PC-3 (cell line): ENCODE results near the gene YES1. TPM values are rescaled to one million over a fixed set of nuclear protein-coding genes. Genes with fewer than 3 reads are reported as not detected.
A peak's percentile ranks its signal among the peaks of the same experiment; 100 is the strongest.

Source experiments
- ATAC-seq: fragments of 200-7000 bp; cut with Tn5 transposase; 2 replicates; pipeline ENCODE4 v1.9.1; 2020; ENCODE audit warnings: mild to moderate bottlenecking, moderate library complexity
- BruUV-seq: library from RNA; stranded (reverse); fragments of 400-500 nt; replicated peaks from 2 replicates; lab custom pipeline; 2021; lab: Mats Ljungman, UMichigan
- CTCF ChIA-PET: fragments of 300-600 bp; sonication (Branson Sonifier 250); formaldehyde crosslinking; loops from one replicate; lab custom pipeline; 2022; ENCODE audit warnings: antibody characterized with exemption; lab: Charles Lee
- POLR2A ChIA-PET: fragments of 300-600 bp; sonication (Branson Sonifier 250); formaldehyde crosslinking; loops from one replicate; lab custom pipeline; 2022; ENCODE audit warnings: antibody characterized with exemption; ENCODE audit not compliant: unreplicated experiment; lab: Charles Lee
- DNase-seq: peaks from one replicate; pipeline ENCODE4 v3.0.0-alpha.2; 2015
- H2AFZ ChIP-seq: fragments of 300-600 bp; sonication (generic); 2 replicates; pipeline ENCODE4 v1.6.0; 2016; ENCODE audit warnings: antibody characterized with exemption, low read length
- H3F3A ChIP-seq: fragments of 300-600 bp; sonication (generic); one replicate; pipeline ENCODE4 v1.6.0; 2017; ENCODE audit warnings: antibody characterized with exemption, low read length, control low read depth, mild to moderate bottlenecking; ENCODE audit not compliant: unreplicated experiment
- H3K27ac ChIP-seq: fragments of 300-600 bp; sonication (generic); 2 replicates; pipeline ENCODE4 v1.5.1; 2016; ENCODE audit warnings: mild to moderate bottlenecking, low read length
- H3K27me3 ChIP-seq: fragments of 300-600 bp; sonication (generic); 2 replicates; pipeline ENCODE4 v1.6.1; 2016; ENCODE audit warnings: low read length, mixed read lengths
- H3K36me3 ChIP-seq: fragments of 300-600 bp; sonication (generic); 2 replicates; pipeline ENCODE4 v1.6.1; 2016; ENCODE audit warnings: low read depth, mixed run types, low read length, mixed read lengths
- H3K4me1 ChIP-seq: fragments of 300-600 bp; sonication (generic); 2 replicates; pipeline ENCODE4 v1.5.1; 2016; ENCODE audit warnings: low read length; ENCODE audit not compliant: insufficient read depth
- H3K4me2 ChIP-seq: fragments of 300-600 bp; sonication (generic); 2 replicates; pipeline ENCODE4 v1.6.0; 2016; ENCODE audit warnings: low read length
- H3K4me3 ChIP-seq: fragments of 300-600 bp; sonication (generic); 2 replicates; pipeline ENCODE4 v1.5.1; 2016; ENCODE audit warnings: mild to moderate bottlenecking, low read length, mixed read lengths
- H3K79me2 ChIP-seq: fragments of 300-600 bp; sonication (generic); 2 replicates; pipeline ENCODE4 v1.6.1; 2017; ENCODE audit warnings: low read length, mixed read lengths
- H3K9ac ChIP-seq: fragments of 300-600 bp; sonication (generic); 2 replicates; pipeline ENCODE4 v1.6.0; 2016; ENCODE audit warnings: mild to moderate bottlenecking, low read length
- H3K9me2 ChIP-seq: fragments of 300-600 bp; sonication (generic); replicated peaks from 2 replicates; pipeline ENCODE4 v1.6.1; 2016; ENCODE audit warnings: mixed run types, low read length, mixed read lengths
- H3K9me3 ChIP-seq: fragments of 300-600 bp; sonication (generic); 2 replicates; pipeline ENCODE4 v1.6.1; 2016; ENCODE audit warnings: low read length, mixed read lengths
- H4K20me1 ChIP-seq: fragments of 300-600 bp; sonication (generic); 2 replicates; pipeline ENCODE4 v1.6.1; 2016; ENCODE audit warnings: low read length, mixed read lengths
- CTCF ChIP-seq: fragments of 300-600 bp; sonication (generic); conservative IDR thresholded peaks from 2 replicates; pipeline ENCODE4 v1.5.1; 2017; ENCODE audit warnings: antibody characterized with exemption, low read depth, mild to moderate bottlenecking, low read length
- EZH2 ChIP-seq: fragments of 300-600 bp; sonication (generic); IDR thresholded peaks from one replicate; pipeline ENCODE4 v1.6.1; 2017; ENCODE audit warnings: antibody characterized with exemption, mild to moderate bottlenecking, low read length; ENCODE audit not compliant: unreplicated experiment
- EZH2phosphoT487 ChIP-seq: fragments of 300-600 bp; sonication (generic); IDR thresholded peaks from 2 replicates; pipeline ENCODE4 v1.6.1; 2018; ENCODE audit warnings: mild to moderate bottlenecking, antibody characterized with exemption, low read length, borderline replicate concordance
- intact Hi-C: fragments of 100-400 bp; cut with micrococcal nuclease; formaldehyde crosslinking; loops from 2 replicates; pipeline ENCODE4 v1.9.0; 2023
- total RNA-seq: library from RNA; depleted of rRNA; stranded (reverse); fragments of >200 nt; gene quantifications from 2 replicates; pipeline ENCODE4 v1.2.3, GENCODE V29; 2014

Gene YES1
- total RNA-seq, 1 experiment from 2014 or later = 73.5 TPM

- H3K4me2 ChIP-seq = peak overlapping the region; percentile 62
- TF ChIP-seq CTCF = no peak
- TF ChIP-seq EZH2phosphoT487 = no peak
- no peak for TF ChIP-seq EZH2
- DNase-seq = peak; percentile 94
- peaks cover 26% of the 10 kb centered on the region for H3K4me1 ChIP-seq
- peak overlapping the region; percentile 42; the same call in 1 of the 2 replicates for H2AFZ ChIP-seq
- no peak overlapping the region for H3K9ac ChIP-seq
- H3K4me3 ChIP-seq = peak overlapping the region; percentile 24; the same call in 1 of the 2 replicates
- ChIA-PET POLR2A (no interaction called here), CTCF (no interaction called here)
- H3K9me2 ChIP-seq = no peaks in the 10 kb centered on the region
- peaks cover 11% of the 10 kb centered on the region for H3F3A ChIP-seq
- no peaks in the 10 kb centered on the region for H4K20me1 ChIP-seq
- peak; percentile 84 for ATAC-seq
- no peaks in the 10 kb centered on the region for H3K27me3 ChIP-seq
- intact Hi-C loops = no loop called here
- no peaks in the 10 kb centered on the region for H3K36me3 ChIP-seq
- H3K9me3 ChIP-seq = no peaks in the 10 kb centered on the region
- no TSS peak for BruUV-seq
- H3K27ac ChIP-seq = peak overlapping the region; percentile 73
- H3K79me2 ChIP-seq = no peaks in the 10 kb centered on the region
These were observed 33.2 kb upstream of the YES1 start for GRCh38 chr18:845152-845819.

- DNase-seq (no peak), ATAC-seq (no peak)
- TF ChIP-seq EZH2phosphoT487 (no peak), EZH2 (no peak), CTCF (no peak)
- H4K20me1 ChIP-seq = no peaks in the 10 kb centered on the region
- H3K27ac ChIP-seq = no peak overlapping the region
- no peaks in the 10 kb centered on the region for H3K9me2 ChIP-seq
- no peaks in the 10 kb centered on the region for H3K36me3 ChIP-seq
- peaks cover 26% of the 10 kb centered on the region for H3K4me1 ChIP-seq
- no TSS peak for BruUV-seq
- H2AFZ ChIP-seq = 0 out of 2 replicates have a peak overlapping the region, but pooled peaks have one; percentile 12
- H3K79me2 ChIP-seq = no peaks in the 10 kb centered on the region
- intact Hi-C loops = no loop called here
- H3K4me3 ChIP-seq = no peak overlapping the region
- POLR2A ChIA-PET = no interaction called here
- peaks cover 11% of the 10 kb centered on the region for H3F3A ChIP-seq
- H3K9me3 ChIP-seq = no peaks in the 10 kb centered on the region
- H3K4me2 ChIP-seq = peak overlapping the region; percentile 30; the same call in 1 of the 2 replicates
- H3K9ac ChIP-seq = no peak overlapping the region
- no peaks in the 10 kb centered on the region for H3K27me3 ChIP-seq
- CTCF ChIA-PET = interaction anchor here (1.5 kb wide), 1 partner anchor 11 kb away, joined by 6 read pairs; no protein-coding TSS in a partner anchor
These were observed 29.8 kb upstream of the YES1 start for GRCh38 chr18:841647-842370.
